Tibial nerve (tissue), 4 donors: ENCODE results near the gene MN1. TPM values are rescaled to one million over a fixed set of nuclear protein-coding genes. Genes with fewer than 3 reads are reported as not detected.

Experiments used
- DNase-seq, 2 donors: peaks; one replicate each; pipeline ENCODE4 v3.0.0-alpha.2; 2019; ENCODE audit warnings: low spot score in 2 of 2
- H3K27ac ChIP-seq, 4 donors: fragments of 200-600 bp; sonication (generic) in 3 of 4; one replicate each; pipeline ENCODE4 v1.5.1; 2017 to 2019; ENCODE audit warnings: mild to moderate bottlenecking in 1 of 4
- H3K27me3 ChIP-seq, 2 donors: fragments of 200-600 bp; sonication (generic) in 1 of 2; one replicate each; pipeline versions ENCODE4 v1.5.1 to v1.6.0; 2017 to 2019
- H3K36me3 ChIP-seq, 3 donors: fragments of 200-600 bp; sonication (generic); one replicate each; pipeline ENCODE4 v1.5.1; 2018 to 2019
- H3K4me1 ChIP-seq, 4 donors: fragments of 200-600 bp; sonication (generic) in 3 of 4; one replicate each; pipeline ENCODE4 v1.5.1; 2017 to 2019
- H3K4me3 ChIP-seq, 4 donors: fragments of 200-600 bp; sonication (generic) in 3 of 4; one replicate each; pipeline ENCODE4 v1.5.1; 2017 to 2019; ENCODE audit warnings: mild to moderate bottlenecking in 1 of 4, moderate library complexity in 1 of 4
- H3K9me3 ChIP-seq, 4 donors: fragments of 200-600 bp; sonication (generic) in 3 of 4; one replicate each; pipeline ENCODE4 v1.5.1; 2017 to 2019
- EP300 ChIP-seq, 2 donors: sonication (generic); formaldehyde crosslinking; IDR thresholded peaks; one replicate each; pipeline ENCODE4 v1.6.1; 2017; ENCODE audit warnings: antibody characterized with exemption in 2 of 2, mild to moderate bottlenecking in 1 of 2
- POLR2A ChIP-seq, 2 donors: fragments of 450-650 bp; IDR thresholded peaks; one replicate each; pipeline ENCODE4 v1.6.1; 2017; ENCODE audit warnings: antibody characterized with exemption in 2 of 2, mild to moderate bottlenecking in 2 of 2, moderate library complexity in 2 of 2
- WGBS, 2 donors: methylation state at CpG; one replicate each; pipeline ENCODE4 v1.1.5; 2018; 5-methylcytosine and 5-hydroxymethylcytosine counted together
- total RNA-seq, 4 donors: library from RNA; depleted of rRNA; stranded (reverse); fragments of >200 nt; gene quantifications; one replicate each; pipeline ENCODE4 v1.1.0, GENCODE V29; 2016
- TF ChIP-seq, protein P1 (sequence below), 5 experiments: fragments of 200-600 bp in 3 of 5; fragments of 450-650 bp in 2 of 5; sonication (generic) in 3 of 5; IDR thresholded peaks; one replicate each; pipeline ENCODE4 v1.5.1; 2016 to 2019; ENCODE audit warnings: antibody characterized with exemption in 5 of 5, mild to moderate bottlenecking in 3 of 5, moderate library complexity in 2 of 5

MN1 gene
- total RNA-seq, 4 donors from 2014 or later = 3.9 to 8.2 (median 6.0) TPM

DNA sequence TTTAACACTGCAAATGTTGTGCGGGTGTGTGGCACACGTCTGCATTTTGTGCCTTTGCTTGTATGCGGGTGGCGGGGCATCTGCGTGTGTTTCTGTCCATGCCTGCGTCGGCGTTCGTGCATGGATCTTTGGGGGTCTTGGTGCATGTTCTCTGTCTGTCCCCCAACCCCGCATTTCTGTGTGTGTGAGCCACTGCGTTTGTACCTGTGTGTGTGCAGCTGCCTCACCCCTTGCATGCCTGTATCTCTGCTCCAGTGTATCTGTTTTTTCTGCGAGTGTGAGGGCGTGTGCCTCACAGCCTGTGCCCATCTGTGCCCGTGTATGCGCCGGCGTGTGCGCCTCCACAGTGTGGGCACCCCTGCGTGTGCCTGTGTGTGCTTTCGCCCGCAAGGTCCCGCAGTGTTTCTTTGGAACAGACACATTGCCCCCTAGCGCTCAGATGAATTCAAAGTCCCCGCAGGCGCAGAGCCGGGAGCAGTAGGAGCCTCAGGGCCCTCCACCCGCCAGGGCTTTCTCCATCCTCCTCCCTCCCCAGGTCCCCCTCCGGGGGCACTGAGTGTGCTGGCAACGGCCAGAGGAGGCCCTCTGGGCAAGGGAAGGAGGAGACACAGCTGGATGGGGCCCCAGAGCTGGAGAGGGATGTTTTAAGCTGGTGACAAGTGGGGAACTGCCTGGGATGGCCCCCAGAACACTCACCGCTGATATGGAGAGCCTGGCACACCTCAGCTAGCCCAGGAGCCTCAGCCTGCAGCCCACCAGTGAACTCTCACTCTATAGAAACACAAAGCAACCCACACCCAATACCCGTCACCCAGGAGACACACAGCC lies 3.1 kb upstream of the MN1 start:
- Histone ChIP-seq H3K36me3 (no peaks in the 10 kb centered on the region), H3K27me3 (peaks cover 0 to 14% of the 10 kb centered on the region in 2 donors), H3K9me3 (no peaks in the 10 kb centered on the region), H3K27ac (no peak overlapping the region), H3K4me1 (peaks cover 0 to 27% (median 16%) of the 10 kb centered on the region in 4 donors), H3K4me3 (no peak overlapping the region)
- DNase-seq = peak; percentile 59 to 81
- WGBS, 2 donors = 26 to 36% methylated on average over 25 to 31 of the region's 31 CpGs
- no peak for TF ChIP-seq EP300 (IDR thresholded peaks at IDR 0.05)
- TF ChIP-seq, protein P1, sequence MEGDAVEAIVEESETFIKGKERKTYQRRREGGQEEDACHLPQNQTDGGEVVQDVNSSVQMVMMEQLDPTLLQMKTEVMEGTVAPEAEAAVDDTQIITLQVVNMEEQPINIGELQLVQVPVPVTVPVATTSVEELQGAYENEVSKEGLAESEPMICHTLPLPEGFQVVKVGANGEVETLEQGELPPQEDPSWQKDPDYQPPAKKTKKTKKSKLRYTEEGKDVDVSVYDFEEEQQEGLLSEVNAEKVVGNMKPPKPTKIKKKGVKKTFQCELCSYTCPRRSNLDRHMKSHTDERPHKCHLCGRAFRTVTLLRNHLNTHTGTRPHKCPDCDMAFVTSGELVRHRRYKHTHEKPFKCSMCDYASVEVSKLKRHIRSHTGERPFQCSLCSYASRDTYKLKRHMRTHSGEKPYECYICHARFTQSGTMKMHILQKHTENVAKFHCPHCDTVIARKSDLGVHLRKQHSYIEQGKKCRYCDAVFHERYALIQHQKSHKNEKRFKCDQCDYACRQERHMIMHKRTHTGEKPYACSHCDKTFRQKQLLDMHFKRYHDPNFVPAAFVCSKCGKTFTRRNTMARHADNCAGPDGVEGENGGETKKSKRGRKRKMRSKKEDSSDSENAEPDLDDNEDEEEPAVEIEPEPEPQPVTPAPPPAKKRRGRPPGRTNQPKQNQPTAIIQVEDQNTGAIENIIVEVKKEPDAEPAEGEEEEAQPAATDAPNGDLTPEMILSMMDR (IDR thresholded peaks at IDR 0.05) = peak; percentile 57 to 85 (median 64)

DNA sequence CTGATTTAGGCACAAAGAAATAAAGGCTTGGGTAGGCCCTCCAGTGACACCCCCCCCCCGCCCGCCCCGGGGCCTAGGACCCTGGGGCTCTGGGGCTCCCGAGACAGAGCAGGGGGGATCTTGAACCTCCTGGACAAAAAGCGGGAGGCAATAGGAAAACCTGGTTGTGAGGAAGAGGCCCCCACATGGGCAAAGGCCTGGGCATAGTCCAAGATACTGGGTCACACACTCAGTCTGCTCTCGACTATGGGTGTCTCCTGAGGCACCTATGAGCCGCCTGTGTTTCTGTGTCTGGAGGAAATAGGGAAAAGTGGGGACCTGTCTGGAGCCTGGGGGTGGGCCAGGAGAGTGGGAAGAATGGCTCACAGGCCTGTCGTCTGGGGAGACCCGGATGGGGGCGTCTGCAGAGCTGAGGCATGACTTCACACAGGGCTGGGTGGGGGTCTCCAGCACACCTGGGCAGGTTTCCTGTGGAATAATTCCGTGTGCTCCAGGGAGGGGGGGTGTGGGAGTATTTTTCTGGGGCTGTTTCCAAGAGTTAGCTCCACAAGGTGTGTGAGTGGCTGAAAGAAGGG lies 2.4 kb upstream of the MN1 start:
- Histone ChIP-seq H3K9me3 (no peaks in the 10 kb centered on the region), H3K36me3 (no peaks in the 10 kb centered on the region), H3K27ac (no peak overlapping the region), H3K4me3 (no peak overlapping the region), H3K27me3 (peaks cover 0 to 17% of the 10 kb centered on the region in 2 donors), H3K4me1 (peaks cover 0 to 34% (median 16%) of the 10 kb centered on the region in 4 donors)
- TF ChIP-seq, protein P1 (IDR thresholded peaks at IDR 0.05) = no peak
- TF ChIP-seq EP300 (IDR thresholded peaks at IDR 0.05) (no peak), POLR2A (IDR thresholded peaks at IDR 0.05) (no peak)
- DNase-seq = no peak
- WGBS, 2 donors = 70 to 73% methylated on average over 11 of the region's 11 CpGs

GRCh38 chr22:27802346-27803073 lies 954 bp upstream of the MN1 start:
- H3K27ac ChIP-seq = peak overlapping the region in 3 of 4 donors; percentile 67 to 87 (median 81)
- peaks cover 0 to 17% of the 10 kb centered on the region in 2 donors for H3K27me3 ChIP-seq
- TF ChIP-seq POLR2A (IDR thresholded peaks at IDR 0.05) = no peak
- no peak for TF ChIP-seq EP300 (IDR thresholded peaks at IDR 0.05)
- TF ChIP-seq, protein P1 (IDR thresholded peaks at IDR 0.05) = no peak
- H3K9me3 ChIP-seq = no peaks in the 10 kb centered on the region
- H3K4me3 ChIP-seq = peak overlapping the region; percentile 66 to 87 (median 82)
- H3K4me1 ChIP-seq = peaks cover 0 to 47% (median 16%) of the 10 kb centered on the region in 4 donors
- 28 to 59% methylated on average over 14 to 35 of the region's 35 CpGs for WGBS, 2 donors
- no peak for DNase-seq
- peaks cover 0 to 12% (median 0%) of the 10 kb centered on the region in 3 donors for H3K36me3 ChIP-seq

DNA sequence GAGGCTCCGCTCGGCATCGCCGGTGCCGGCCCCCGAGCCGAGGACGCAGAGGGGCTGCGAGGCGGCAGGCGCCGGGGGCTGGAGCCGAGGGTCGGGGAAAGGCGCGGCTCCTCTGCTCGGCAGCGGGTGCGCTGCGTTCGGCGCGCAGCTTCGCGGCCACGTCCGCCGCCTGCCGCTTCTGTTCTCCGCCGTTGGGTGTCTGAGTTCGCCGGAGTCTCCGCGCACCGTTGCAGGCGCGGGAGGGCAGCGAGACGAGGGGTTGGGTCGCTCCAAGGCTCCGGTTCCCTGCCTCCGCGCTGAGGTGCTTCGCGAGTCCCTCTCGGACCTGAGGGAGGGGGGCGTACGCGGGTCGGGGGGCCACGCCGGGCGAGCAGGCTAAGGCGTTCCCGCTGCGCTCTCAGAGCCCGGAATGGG lies 347 bp downstream of the MN1 start:
- TF ChIP-seq, protein P1 (IDR thresholded peaks at IDR 0.05) = peak in 1 of 5 experiments; percentile 35
- TF ChIP-seq POLR2A (IDR thresholded peaks at IDR 0.05) (no peak), EP300 (IDR thresholded peaks at IDR 0.05) (no peak)
- H3K27ac ChIP-seq = peak overlapping the region; percentile 67 to 87 (median 74)
- peaks cover 0 to 17% of the 10 kb centered on the region in 2 donors for H3K27me3 ChIP-seq
- H3K36me3 ChIP-seq = peaks cover 0 to 18% (median 0%) of the 10 kb centered on the region in 3 donors
- no peak for DNase-seq
- H3K4me1 ChIP-seq = peaks cover 0 to 53% (median 16%) of the 10 kb centered on the region in 4 donors
- no peaks in the 10 kb centered on the region for H3K9me3 ChIP-seq
- peak overlapping the region; percentile 66 to 87 (median 82) for H3K4me3 ChIP-seq
- WGBS, 2 donors = 0 to 1% methylated on average over 4 to 35 of the region's 58 CpGs
